Epithelial cell of esophagus (primary cell): Measurements from ENCODE around the gene ACRBP.
A peak's percentile ranks its signal among the peaks of the same experiment; 100 is the strongest.

ENCODE experiments used
- DNase-seq: peaks from one replicate; pipeline ENCODE4 v3.0.0; 2010; ENCODE audit warnings: low read depth
- H3K4me3 ChIP-seq: 2 replicates; pipeline ENCODE4 v1.5.1; 2011; ENCODE audit warnings: mild to moderate bottlenecking, low read length, control low read depth
- CTCF ChIP-seq: IDR thresholded peaks from 2 replicates; pipeline ENCODE4 v1.5.1; 2011; ENCODE audit warnings: low read depth, mild to moderate bottlenecking, low read length, control low read depth, inconsistent platforms; ENCODE audit not compliant: insufficient read depth; ENCODE audit errors: missing control alignments

ACRBP gene

GRCh38 chr12:6688999-6689882, 42.0 kb upstream of the ACRBP start, which contains the start of gene ZNF384:
ZNF384 (minus strand) TSS chr12:6689375; CDS start chr12:6679520, 9,855 bp downstream.
- peak; percentile 29 for TF ChIP-seq CTCF
- peak; percentile 99 for DNase-seq
- H3K4me3 ChIP-seq: peak within 1 kb of the TSS; percentile 85

- no peak for DNase-seq
- no peak for TF ChIP-seq CTCF
- peak overlapping the region; percentile 85 for H3K4me3 ChIP-seq
Observed at GRCh38 chr12:6688543-6688998, 41.3 kb upstream of the ACRBP start.

- no peak for DNase-seq
- TF ChIP-seq CTCF: no peak
- no peak overlapping the region for H3K4me3 ChIP-seq
Observed at GRCh38 chr12:6685814-6686213, 38.6 kb upstream of the ACRBP start.

GRCh38 chr12:6684609-6685008, 37.4 kb upstream of the ACRBP start:
- no peak overlapping the region for H3K4me3 ChIP-seq
- peak; percentile 48 for DNase-seq
- TF ChIP-seq CTCF: peak; percentile 53

GRCh38 chr12:6676962-6677361, 29.7 kb upstream of the ACRBP start:
- no peak for TF ChIP-seq CTCF
- H3K4me3 ChIP-seq: no peak overlapping the region
- DNase-seq: no peak

GRCh38 chr12:6672143-6672542, 24.9 kb upstream of the ACRBP start:
- DNase-seq: no peak
- TF ChIP-seq CTCF: no peak
- H3K4me3 ChIP-seq: no peak overlapping the region
